PC-3 (cell line): ENCODE measurements around the gene HOXA10.

Source experiments
- EZH2 ChIP-seq: fragments of 300-600 bp; sonication (generic); IDR thresholded peaks from one replicate; pipeline ENCODE4 v1.6.1; 2017; ENCODE audit warnings: antibody characterized with exemption, mild to moderate bottlenecking, low read length; ENCODE audit not compliant: unreplicated experiment
- TF ChIP-seq, protein P1 (sequence below): fragments of 300-600 bp; sonication (generic); conservative IDR thresholded peaks from 2 replicates; pipeline ENCODE4 v1.5.1; 2017; ENCODE audit warnings: antibody characterized with exemption, low read depth, mild to moderate bottlenecking, low read length

DNA sequence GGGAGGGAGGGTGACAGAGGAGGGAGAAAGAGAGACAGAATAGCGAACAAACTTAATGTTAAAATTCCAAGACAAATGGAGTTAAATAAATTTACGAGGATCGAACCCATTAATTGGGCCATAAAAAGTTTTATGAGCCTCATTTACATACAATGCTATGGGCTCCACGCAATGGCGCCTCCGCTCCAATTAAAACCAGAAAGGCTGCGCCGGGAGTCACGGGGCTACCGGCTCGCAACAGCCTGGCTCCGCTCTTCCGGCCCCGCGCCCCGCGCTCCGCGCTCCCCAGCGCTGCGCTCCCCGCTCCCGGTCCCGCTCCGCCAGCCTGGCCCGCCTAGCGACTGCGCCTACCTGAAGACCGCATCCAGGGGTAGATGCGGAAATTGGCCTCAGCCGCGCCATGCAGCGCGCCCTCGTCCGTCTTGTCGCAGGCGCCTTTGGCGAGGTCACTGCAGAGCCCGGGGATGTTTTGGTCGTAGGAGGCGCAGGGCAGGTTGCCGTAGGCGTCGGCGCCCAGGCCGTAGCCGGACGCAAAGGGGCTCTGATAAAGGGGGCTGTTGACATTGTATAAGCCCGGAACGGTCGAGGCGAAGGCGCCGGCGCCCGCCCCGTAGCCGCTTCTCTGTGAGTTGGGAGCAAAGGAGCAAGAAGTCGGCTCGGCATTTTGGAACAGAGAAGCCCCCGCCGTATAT is 18.2 kb downstream of the HOXA10 start:
- TF ChIP-seq, protein P1, sequence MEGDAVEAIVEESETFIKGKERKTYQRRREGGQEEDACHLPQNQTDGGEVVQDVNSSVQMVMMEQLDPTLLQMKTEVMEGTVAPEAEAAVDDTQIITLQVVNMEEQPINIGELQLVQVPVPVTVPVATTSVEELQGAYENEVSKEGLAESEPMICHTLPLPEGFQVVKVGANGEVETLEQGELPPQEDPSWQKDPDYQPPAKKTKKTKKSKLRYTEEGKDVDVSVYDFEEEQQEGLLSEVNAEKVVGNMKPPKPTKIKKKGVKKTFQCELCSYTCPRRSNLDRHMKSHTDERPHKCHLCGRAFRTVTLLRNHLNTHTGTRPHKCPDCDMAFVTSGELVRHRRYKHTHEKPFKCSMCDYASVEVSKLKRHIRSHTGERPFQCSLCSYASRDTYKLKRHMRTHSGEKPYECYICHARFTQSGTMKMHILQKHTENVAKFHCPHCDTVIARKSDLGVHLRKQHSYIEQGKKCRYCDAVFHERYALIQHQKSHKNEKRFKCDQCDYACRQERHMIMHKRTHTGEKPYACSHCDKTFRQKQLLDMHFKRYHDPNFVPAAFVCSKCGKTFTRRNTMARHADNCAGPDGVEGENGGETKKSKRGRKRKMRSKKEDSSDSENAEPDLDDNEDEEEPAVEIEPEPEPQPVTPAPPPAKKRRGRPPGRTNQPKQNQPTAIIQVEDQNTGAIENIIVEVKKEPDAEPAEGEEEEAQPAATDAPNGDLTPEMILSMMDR, result 0 out of 2 replicates have a peak, but pooled peaks have one; percentile 13
- no peak for TF ChIP-seq EZH2
